GM10266 (cell line): ENCODE data around the gene LPP.

Experiments used
- DNase-seq: peaks from one replicate; pipeline ENCODE4 v3.0.0; 2012; ENCODE audit errors: extremely low spot score
- CTCF ChIP-seq: IDR thresholded peaks from 2 replicates; pipeline ENCODE4 v1.5.1; 2012; ENCODE audit warnings: mild to moderate bottlenecking, low read depth; ENCODE audit not compliant: control insufficient read depth, insufficient read depth; ENCODE audit errors: missing control alignments

Gene LPP

DNA sequence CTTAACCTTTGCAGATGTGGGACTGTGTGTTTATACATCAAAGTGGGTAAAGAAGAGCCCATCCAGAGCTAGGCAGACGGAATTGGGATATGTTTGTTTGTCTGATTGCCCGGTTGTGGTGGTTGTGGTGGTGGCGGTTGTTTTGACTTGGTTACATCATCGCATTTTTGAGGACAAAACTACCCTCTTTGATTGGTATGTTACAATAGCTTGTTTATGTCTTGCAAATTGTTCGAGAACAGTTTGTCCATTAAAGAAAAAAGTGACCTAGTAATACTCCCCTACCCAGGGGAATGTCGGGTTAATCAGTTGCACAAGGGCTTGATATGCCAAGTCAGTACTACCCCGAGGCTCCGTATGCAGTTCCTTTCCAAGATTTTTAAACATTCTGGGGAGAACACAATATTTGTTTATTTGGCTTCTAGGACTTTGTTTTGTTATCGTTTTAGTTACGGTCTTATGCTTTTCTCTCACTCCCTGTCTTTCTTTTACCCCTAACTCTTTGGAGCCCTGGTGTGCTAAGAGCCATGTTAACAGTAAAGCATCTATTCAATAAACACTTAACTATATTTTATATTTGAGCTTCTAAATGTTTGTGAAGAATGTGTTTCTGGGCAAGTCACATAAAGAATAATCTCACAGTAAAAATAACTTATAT lies 315.4 kb downstream of the LPP start:
- DNase-seq: no peak
- no peak for TF ChIP-seq CTCF

GRCh38 chr3:188470508-188471130 lies 316.7 kb downstream of the LPP start:
- no peak for DNase-seq
- no peak for TF ChIP-seq CTCF

GRCh38 chr3:188471723-188472122 lies 317.8 kb downstream of the LPP start:
- no peak for DNase-seq
- no peak for TF ChIP-seq CTCF

DNA sequence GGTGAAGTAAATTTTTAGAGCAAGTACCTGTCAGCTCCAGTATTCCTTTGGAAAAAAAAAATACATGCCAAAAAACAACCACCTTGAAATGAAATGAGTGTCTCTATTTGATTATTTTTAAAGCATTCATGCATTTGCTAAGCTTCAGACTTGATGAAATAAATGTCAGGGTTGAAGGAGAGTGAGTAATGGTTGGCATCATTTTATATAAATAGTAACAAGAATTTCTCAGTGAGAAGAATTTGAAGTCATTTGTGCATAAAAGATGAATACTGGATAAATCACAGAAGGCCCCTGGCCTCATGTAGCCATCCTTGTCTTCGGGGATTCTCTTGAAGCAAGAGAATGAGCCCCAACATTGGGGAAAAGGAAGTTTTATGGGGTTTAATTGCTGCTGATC lies 318.4 kb downstream of the LPP start:
- DNase-seq: no peak
- TF ChIP-seq CTCF: no peak

GRCh38 chr3:188473045-188473444 lies 319.1 kb downstream of the LPP start:
- no peak for TF ChIP-seq CTCF

DNA sequence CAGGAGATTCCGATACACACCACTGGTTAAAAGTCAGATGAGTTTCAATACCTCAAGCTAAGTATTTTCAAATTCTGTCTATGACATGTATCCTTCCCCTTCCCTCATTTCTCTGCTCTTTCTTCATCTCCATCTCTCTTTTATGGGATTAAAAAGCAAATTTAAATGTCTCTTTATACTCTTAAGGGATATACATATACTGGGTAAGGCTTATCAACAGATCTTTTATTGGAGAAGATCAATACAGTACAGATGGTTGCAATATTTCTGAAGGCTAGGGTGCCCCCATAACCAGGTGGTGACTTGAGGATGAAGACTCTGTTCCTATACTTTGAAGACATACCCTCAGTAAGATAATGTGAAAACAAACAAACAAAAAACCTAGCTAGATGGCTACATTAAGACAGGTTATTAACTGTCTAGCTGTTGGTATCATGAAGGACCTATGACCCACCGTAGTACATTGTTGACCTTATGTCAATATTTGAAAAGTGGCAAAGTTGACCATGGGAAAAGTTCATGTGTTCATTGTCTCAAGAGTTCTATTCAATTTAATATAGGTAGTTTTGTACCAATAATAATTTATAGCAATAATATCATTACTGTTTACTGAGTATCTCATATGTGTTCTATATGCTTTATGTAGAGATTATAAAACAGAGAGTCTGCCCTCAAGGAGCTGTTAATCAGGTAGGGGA lies 319.8 kb downstream of the LPP start:
- no peak for TF ChIP-seq CTCF
- DNase-seq: no peak

More at GRCh38 chr3:188473045-188473444, 319.1 kb downstream of the LPP start:
- no peak for DNase-seq

GRCh38 chr3:188476935-188477334 lies 323.0 kb downstream of the LPP start:
- no peak for DNase-seq
- TF ChIP-seq CTCF: no peak
